Measurements from ENCODE around the gene XYLT1. TPM values are rescaled to one million over a fixed set of nuclear protein-coding genes. Genes with fewer than 3 reads are reported as not detected.

Gene XYLT1
- total RNA-seq, 1 experiment from 2014 or later: not detected

GRCh38 chr16:17407321-17407720, 63.4 kb downstream of the XYLT1 start:
- intact Hi-C loops (cut with micrococcal nuclease): no loop called here
- H3K27ac ChIP-seq (ENCODE audit: low read length): no peak overlapping the region
- H3K36me3 ChIP-seq (ENCODE audit: low read depth, low read length): no peaks in the 10 kb centered on the region
- TF ChIP-seq EZH2 (IDR thresholded peaks at IDR 0.05; ENCODE audit: low read length, unreplicated experiment) (no peak), CTCF (conservative IDR thresholded peaks at IDR 0.05; ENCODE audit: low read depth, low read length) (no peak), EZH2phosphoT487 (IDR thresholded peaks at IDR 0.05; ENCODE audit: borderline replicate concordance, low read length) (no peak)
- BruUV-seq (replicated peaks): no TSS peak
- no peak for DNase-seq
- no peak overlapping the region for H2AFZ ChIP-seq (ENCODE audit: low read length)
- no peaks in the 10 kb centered on the region for H4K20me1 ChIP-seq (ENCODE audit: low read length)
- no peaks in the 10 kb centered on the region for H3K79me2 ChIP-seq (ENCODE audit: low read length)
- CTCF ChIA-PET: no interaction called here
- no peaks in the 10 kb centered on the region for H3K27me3 ChIP-seq (ENCODE audit: low read length)
- H3K9ac ChIP-seq (ENCODE audit: low read length): no peak overlapping the region
- POLR2A ChIA-PET (ENCODE audit: unreplicated experiment): no interaction called here
- no peaks in the 10 kb centered on the region for H3F3A ChIP-seq (ENCODE audit: low read length, unreplicated experiment)
- H3K9me2 ChIP-seq (replicated peaks; ENCODE audit: low read length): no peaks in the 10 kb centered on the region
- no peak for ATAC-seq
- no peaks in the 10 kb centered on the region for H3K4me1 ChIP-seq (ENCODE audit: insufficient read depth, low read length)
- no peaks in the 10 kb centered on the region for H3K9me3 ChIP-seq (ENCODE audit: low read length)
- no peak overlapping the region for H3K4me2 ChIP-seq (ENCODE audit: low read length)
- H3K4me3 ChIP-seq (ENCODE audit: low read length): no peak overlapping the region

GRCh38 chr16:17404941-17405689, 65.6 kb downstream of the XYLT1 start:
- Histone ChIP-seq H3K9ac (ENCODE audit: low read length) (no peak overlapping the region), H3K9me3 (ENCODE audit: low read length) (no peaks in the 10 kb centered on the region), H2AFZ (ENCODE audit: low read length) (no peak overlapping the region), H3K79me2 (ENCODE audit: low read length) (no peaks in the 10 kb centered on the region), H3K4me1 (ENCODE audit: insufficient read depth, low read length) (no peaks in the 10 kb centered on the region), H3K36me3 (ENCODE audit: low read depth, low read length) (no peaks in the 10 kb centered on the region), H3F3A (ENCODE audit: low read length, unreplicated experiment) (no peaks in the 10 kb centered on the region), H3K27ac (ENCODE audit: low read length) (no peak overlapping the region), H4K20me1 (ENCODE audit: low read length) (no peaks in the 10 kb centered on the region), H3K9me2 (replicated peaks; ENCODE audit: low read length) (no peaks in the 10 kb centered on the region), H3K4me2 (ENCODE audit: low read length) (no peak overlapping the region), H3K4me3 (ENCODE audit: low read length) (no peak overlapping the region), H3K27me3 (ENCODE audit: low read length) (no peaks in the 10 kb centered on the region)
- TF ChIP-seq EZH2phosphoT487 (IDR thresholded peaks at IDR 0.05; ENCODE audit: borderline replicate concordance, low read length) (no peak), CTCF (conservative IDR thresholded peaks at IDR 0.05; ENCODE audit: low read depth, low read length) (no peak), EZH2 (IDR thresholded peaks at IDR 0.05; ENCODE audit: low read length, unreplicated experiment) (no peak)
- ChIA-PET POLR2A (ENCODE audit: unreplicated experiment) (no interaction called here), CTCF (no interaction called here)
- ATAC-seq (no peak), DNase-seq (no peak)
- no TSS peak for BruUV-seq (replicated peaks)
- intact Hi-C loops (cut with micrococcal nuclease): no loop called here

- H3K9me2 ChIP-seq (replicated peaks; ENCODE audit: low read length): no peaks in the 10 kb centered on the region
- no TSS peak for BruUV-seq (replicated peaks)
- H3K9me3 ChIP-seq (ENCODE audit: low read length): no peaks in the 10 kb centered on the region
- H3F3A ChIP-seq (ENCODE audit: low read length, unreplicated experiment): no peaks in the 10 kb centered on the region
- TF ChIP-seq EZH2phosphoT487 (IDR thresholded peaks at IDR 0.05; ENCODE audit: borderline replicate concordance, low read length) (no peak), CTCF (conservative IDR thresholded peaks at IDR 0.05; ENCODE audit: low read depth, low read length) (no peak), EZH2 (IDR thresholded peaks at IDR 0.05; ENCODE audit: low read length, unreplicated experiment) (no peak)
- H3K4me3 ChIP-seq (ENCODE audit: low read length): no peak overlapping the region
- no peaks in the 10 kb centered on the region for H3K27me3 ChIP-seq (ENCODE audit: low read length)
- H3K4me1 ChIP-seq (ENCODE audit: insufficient read depth, low read length): no peaks in the 10 kb centered on the region
- H4K20me1 ChIP-seq (ENCODE audit: low read length): no peaks in the 10 kb centered on the region
- no peak overlapping the region for H2AFZ ChIP-seq (ENCODE audit: low read length)
- no peak overlapping the region for H3K27ac ChIP-seq (ENCODE audit: low read length)
- no peak overlapping the region for H3K9ac ChIP-seq (ENCODE audit: low read length)
- H3K79me2 ChIP-seq (ENCODE audit: low read length): no peaks in the 10 kb centered on the region
- ChIA-PET CTCF (no interaction called here), POLR2A (ENCODE audit: unreplicated experiment) (no interaction called here)
- H3K4me2 ChIP-seq (ENCODE audit: low read length): no peak overlapping the region
- intact Hi-C loops (cut with micrococcal nuclease): no loop called here
- ATAC-seq: no peak
- no peak for DNase-seq
- H3K36me3 ChIP-seq (ENCODE audit: low read depth, low read length): no peaks in the 10 kb centered on the region
Measured at GRCh38 chr16:17403859-17404545, 66.8 kb downstream of the XYLT1 start.
